OCI-LY3 (cell line): ENCODE results near the gene TCF4.

ENCODE experiments used
- EZH2phosphoT487 ChIP-seq: fragments of 200-600 bp; shearing (Covaris generic); IDR thresholded peaks from 2 replicates; pipeline ENCODE4 v1.6.1; 2018; ENCODE audit warnings: antibody characterized with exemption, mixed run types, low read depth
- TF ChIP-seq, protein P1 (sequence below): fragments of 200-600, 300-600 bp; sonication (generic); IDR thresholded peaks from 2 replicates; pipeline ENCODE4 v1.5.1; 2014; ENCODE audit warnings: antibody characterized with exemption, low read length, low read depth

DNA sequence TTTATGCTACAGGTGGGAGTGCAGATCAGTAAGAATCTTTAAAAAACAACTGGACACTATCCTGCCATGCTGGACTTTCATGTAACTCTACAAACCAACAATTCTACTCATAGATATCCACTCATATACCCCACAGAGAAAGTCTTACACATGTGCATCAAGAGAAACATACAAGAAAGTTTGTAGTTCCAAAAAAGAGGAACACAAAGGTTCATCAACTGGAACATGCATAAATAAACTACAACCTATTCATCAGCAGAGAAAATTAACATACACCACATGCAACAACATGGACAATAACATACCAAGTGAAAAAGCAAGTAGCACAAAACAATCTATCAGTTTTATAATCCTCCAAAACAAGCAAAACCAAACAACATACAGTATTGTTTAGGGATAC is 17.0 kb downstream of the TCF4 start:
- no peak for TF ChIP-seq EZH2phosphoT487
- TF ChIP-seq, protein P1, sequence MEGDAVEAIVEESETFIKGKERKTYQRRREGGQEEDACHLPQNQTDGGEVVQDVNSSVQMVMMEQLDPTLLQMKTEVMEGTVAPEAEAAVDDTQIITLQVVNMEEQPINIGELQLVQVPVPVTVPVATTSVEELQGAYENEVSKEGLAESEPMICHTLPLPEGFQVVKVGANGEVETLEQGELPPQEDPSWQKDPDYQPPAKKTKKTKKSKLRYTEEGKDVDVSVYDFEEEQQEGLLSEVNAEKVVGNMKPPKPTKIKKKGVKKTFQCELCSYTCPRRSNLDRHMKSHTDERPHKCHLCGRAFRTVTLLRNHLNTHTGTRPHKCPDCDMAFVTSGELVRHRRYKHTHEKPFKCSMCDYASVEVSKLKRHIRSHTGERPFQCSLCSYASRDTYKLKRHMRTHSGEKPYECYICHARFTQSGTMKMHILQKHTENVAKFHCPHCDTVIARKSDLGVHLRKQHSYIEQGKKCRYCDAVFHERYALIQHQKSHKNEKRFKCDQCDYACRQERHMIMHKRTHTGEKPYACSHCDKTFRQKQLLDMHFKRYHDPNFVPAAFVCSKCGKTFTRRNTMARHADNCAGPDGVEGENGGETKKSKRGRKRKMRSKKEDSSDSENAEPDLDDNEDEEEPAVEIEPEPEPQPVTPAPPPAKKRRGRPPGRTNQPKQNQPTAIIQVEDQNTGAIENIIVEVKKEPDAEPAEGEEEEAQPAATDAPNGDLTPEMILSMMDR, result no peak
